OCI-LY1 (cell line): ENCODE data around the gene MYO3B.

Experiments
- H2AFZ ChIP-seq: fragments of 200-600 bp; sonication (generic), shearing (Covaris generic); 2 replicates; pipeline ENCODE4 v1.6.0; 2014; ENCODE audit warnings: antibody characterized with exemption, mild to moderate bottlenecking, low read length
- H3F3A ChIP-seq: fragments of 200-600 bp; sonication (generic), shearing (Covaris generic); 2 replicates; pipeline ENCODE4 v1.6.0; 2014; ENCODE audit warnings: mild to moderate bottlenecking, antibody characterized with exemption, low read length, moderate library complexity; ENCODE audit not compliant: insufficient read depth
- H3K27ac ChIP-seq: fragments of 200-600 bp; sonication (generic); 2 replicates; pipeline ENCODE4 v1.5.1; 2014; ENCODE audit warnings: low read length, mixed run types, mild to moderate bottlenecking, low read depth; ENCODE audit not compliant: poor library complexity, severe bottlenecking
- H3K27me3 ChIP-seq: fragments of 200-600 bp; sonication (generic); 2 replicates; pipeline ENCODE4 v1.6.0; 2014; ENCODE audit warnings: antibody characterized with exemption, mild to moderate bottlenecking, low read length, moderate library complexity; ENCODE audit not compliant: insufficient read depth
- H3K36me3 ChIP-seq: fragments of 200-600 bp; sonication (generic); 2 replicates; pipeline ENCODE4 v1.6.1; 2014; ENCODE audit warnings: mild to moderate bottlenecking, antibody characterized with exemption, low read length, moderate library complexity, mixed read lengths; ENCODE audit not compliant: insufficient read depth
- H3K4me1 ChIP-seq: fragments of 200-600 bp; sonication (generic); 2 replicates; pipeline ENCODE4 v1.5.1; 2014; ENCODE audit warnings: mild to moderate bottlenecking, low read length, moderate library complexity; ENCODE audit not compliant: insufficient read depth, severe bottlenecking
- H3K4me2 ChIP-seq: fragments of 200-600 bp; sonication (generic), shearing (Covaris generic); 2 replicates; pipeline ENCODE4 v1.6.1; 2014; ENCODE audit warnings: low read length
- H3K4me3 ChIP-seq: fragments of 200-600 bp; sonication (generic); 2 replicates; pipeline ENCODE4 v1.5.1; 2014; ENCODE audit warnings: low read length, low read depth, mild to moderate bottlenecking, mixed read lengths; ENCODE audit not compliant: poor library complexity, severe bottlenecking
- H3K79me2 ChIP-seq: fragments of 200-600 bp; shearing (Covaris generic); 2 replicates; pipeline ENCODE4 v1.6.1; 2016; ENCODE audit warnings: mixed run types, low read length, mixed read lengths; ENCODE audit not compliant: insufficient read depth
- H3K9ac ChIP-seq: fragments of 200-600 bp; sonication (generic), shearing (Covaris generic); 2 replicates; pipeline ENCODE4 v1.6.1; 2014; ENCODE audit warnings: mild to moderate bottlenecking, low read length, mixed read lengths
- H3K9me2 ChIP-seq: fragments of 200-600 bp; sonication (generic), shearing (Covaris generic); 2 replicates; pipeline ENCODE4 v1.6.1; 2014; ENCODE audit warnings: low read depth, mild to moderate bottlenecking, low read length, mixed read lengths
- H3K9me3 ChIP-seq: fragments of 200-600 bp; shearing (Covaris generic); 2 replicates; pipeline ENCODE4 v1.6.1; 2014; ENCODE audit warnings: low read length, mixed read lengths
- H4K20me1 ChIP-seq: fragments of 200-600 bp; sonication (generic), shearing (Covaris generic); 2 replicates; pipeline ENCODE4 v1.6.0; 2016; ENCODE audit warnings: mild to moderate bottlenecking, low read length; ENCODE audit not compliant: insufficient read depth
- EZH2 ChIP-seq: fragments of 200-600 bp; sonication (generic), shearing (Covaris generic); IDR thresholded peaks from 2 replicates; pipeline ENCODE4 v1.8.0; 2017; ENCODE audit warnings: borderline replicate concordance, mixed run types, mild to moderate bottlenecking, antibody characterized with exemption, low read length, moderate library complexity, mixed read lengths
- TF ChIP-seq, protein P1 (sequence below): fragments of 200-600 bp; sonication (generic), shearing (Covaris generic); IDR thresholded peaks from 2 replicates; pipeline ENCODE4 v1.5.1; 2017; ENCODE audit warnings: mild to moderate bottlenecking, antibody characterized with exemption, low read length, moderate library complexity, mixed read lengths

The MYO3B gene

DNA sequence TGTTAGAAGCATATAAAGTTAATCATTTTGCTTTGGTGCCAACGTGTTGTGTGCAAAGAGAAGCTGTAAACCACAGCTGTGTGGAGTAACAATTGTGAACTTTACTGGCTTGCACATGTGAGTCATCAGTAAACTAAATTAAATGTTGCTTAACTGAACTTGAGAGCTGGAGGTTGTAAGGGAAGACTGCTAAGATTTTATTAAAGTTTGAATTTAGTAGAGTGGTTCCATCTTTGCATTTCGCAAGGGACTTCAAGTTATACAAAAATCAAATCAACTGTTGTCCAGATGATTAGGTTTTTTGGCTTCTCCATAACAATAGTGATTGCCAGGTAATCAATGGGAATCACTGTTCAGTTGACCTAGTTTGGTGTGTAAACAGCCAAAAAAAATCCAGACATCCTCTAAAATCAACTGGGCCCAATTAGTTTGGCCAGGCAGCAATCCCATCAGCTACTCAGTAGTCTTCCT, 247.4 kb downstream of the MYO3B start:
- H2AFZ ChIP-seq: no peak overlapping the region
- H3K9me3 ChIP-seq: no peaks in the 10 kb centered on the region
- H3K4me1 ChIP-seq: no peaks in the 10 kb centered on the region
- H3K9ac ChIP-seq: no peak overlapping the region
- no peaks in the 10 kb centered on the region for H4K20me1 ChIP-seq
- H3K36me3 ChIP-seq: 0 out of 2 replicates have a peak, but pooled peaks cover 3% of the 10 kb centered on the region
- H3K4me3 ChIP-seq: no peak overlapping the region
- H3K27ac ChIP-seq: no peak overlapping the region
- H3K79me2 ChIP-seq: no peaks in the 10 kb centered on the region
- TF ChIP-seq EZH2: no peak
- TF ChIP-seq, protein P1, sequence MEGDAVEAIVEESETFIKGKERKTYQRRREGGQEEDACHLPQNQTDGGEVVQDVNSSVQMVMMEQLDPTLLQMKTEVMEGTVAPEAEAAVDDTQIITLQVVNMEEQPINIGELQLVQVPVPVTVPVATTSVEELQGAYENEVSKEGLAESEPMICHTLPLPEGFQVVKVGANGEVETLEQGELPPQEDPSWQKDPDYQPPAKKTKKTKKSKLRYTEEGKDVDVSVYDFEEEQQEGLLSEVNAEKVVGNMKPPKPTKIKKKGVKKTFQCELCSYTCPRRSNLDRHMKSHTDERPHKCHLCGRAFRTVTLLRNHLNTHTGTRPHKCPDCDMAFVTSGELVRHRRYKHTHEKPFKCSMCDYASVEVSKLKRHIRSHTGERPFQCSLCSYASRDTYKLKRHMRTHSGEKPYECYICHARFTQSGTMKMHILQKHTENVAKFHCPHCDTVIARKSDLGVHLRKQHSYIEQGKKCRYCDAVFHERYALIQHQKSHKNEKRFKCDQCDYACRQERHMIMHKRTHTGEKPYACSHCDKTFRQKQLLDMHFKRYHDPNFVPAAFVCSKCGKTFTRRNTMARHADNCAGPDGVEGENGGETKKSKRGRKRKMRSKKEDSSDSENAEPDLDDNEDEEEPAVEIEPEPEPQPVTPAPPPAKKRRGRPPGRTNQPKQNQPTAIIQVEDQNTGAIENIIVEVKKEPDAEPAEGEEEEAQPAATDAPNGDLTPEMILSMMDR: no peak
- H3K9me2 ChIP-seq: no peaks in the 10 kb centered on the region
- no peaks in the 10 kb centered on the region for H3F3A ChIP-seq
- H3K4me2 ChIP-seq: no peak overlapping the region
- no peaks in the 10 kb centered on the region for H3K27me3 ChIP-seq

DNA sequence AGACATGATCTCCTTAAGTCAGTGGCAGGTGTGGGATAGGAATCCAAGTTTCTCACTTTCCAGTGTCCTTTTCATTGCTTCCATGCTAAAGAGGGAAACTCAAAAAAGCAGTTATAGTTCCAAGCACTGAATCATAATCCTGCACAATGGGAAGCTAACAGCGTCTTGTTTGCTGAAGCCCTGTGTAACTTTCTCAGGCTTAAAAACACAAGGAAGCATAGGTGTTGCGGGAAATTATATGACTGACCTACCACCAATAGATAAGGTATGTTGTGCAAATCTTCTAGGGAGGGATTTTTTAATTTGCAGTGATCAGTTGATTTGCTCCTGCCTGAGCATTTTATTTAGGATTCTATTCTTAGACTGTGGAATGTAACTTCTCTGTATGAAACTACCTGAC, 250.9 kb downstream of the MYO3B start:
- H3K79me2 ChIP-seq: no peaks in the 10 kb centered on the region
- H3K4me2 ChIP-seq: no peak overlapping the region
- no peak overlapping the region for H3K27ac ChIP-seq
- no peaks in the 10 kb centered on the region for H3K27me3 ChIP-seq
- H3K4me1 ChIP-seq: no peaks in the 10 kb centered on the region
- TF ChIP-seq EZH2: no peak
- TF ChIP-seq, protein P1: no peak
- H3K36me3 ChIP-seq: 0 out of 2 replicates have a peak, but pooled peaks cover 3% of the 10 kb centered on the region
- no peaks in the 10 kb centered on the region for H3K9me2 ChIP-seq
- no peak overlapping the region for H3K4me3 ChIP-seq
- no peak overlapping the region for H3K9ac ChIP-seq
- no peak overlapping the region for H2AFZ ChIP-seq
- no peaks in the 10 kb centered on the region for H3F3A ChIP-seq
- H3K9me3 ChIP-seq: no peaks in the 10 kb centered on the region
- H4K20me1 ChIP-seq: no peaks in the 10 kb centered on the region

GRCh38 chr2:170432823-170433222, 254.9 kb downstream of the MYO3B start:
- no peaks in the 10 kb centered on the region for H3K9me2 ChIP-seq
- H3K36me3 ChIP-seq: no peaks in the 10 kb centered on the region
- H3K27ac ChIP-seq: no peak overlapping the region
- no peaks in the 10 kb centered on the region for H3F3A ChIP-seq
- no peaks in the 10 kb centered on the region for H3K27me3 ChIP-seq
- H3K4me3 ChIP-seq: no peak overlapping the region
- H3K9ac ChIP-seq: no peak overlapping the region
- H3K4me2 ChIP-seq: no peak overlapping the region
- H3K9me3 ChIP-seq: no peaks in the 10 kb centered on the region
- no peak overlapping the region for H2AFZ ChIP-seq
- no peaks in the 10 kb centered on the region for H4K20me1 ChIP-seq
- TF ChIP-seq, protein P1: no peak
- TF ChIP-seq EZH2: no peak
- peaks cover 14% of the 10 kb centered on the region for H3K4me1 ChIP-seq
- H3K79me2 ChIP-seq: no peaks in the 10 kb centered on the region
